IPS-NIHi7 (cell line): Measurements from ENCODE around the gene ERN2.
A peak's percentile ranks its signal among the peaks of the same experiment; 100 is the strongest.

Source experiments
- DNase-seq: peaks from one replicate; pipeline ENCODE4 v3.0.0; 2012; ENCODE audit warnings: mixed read lengths; ENCODE audit errors: extremely low spot score

The ERN2 gene

DNA sequence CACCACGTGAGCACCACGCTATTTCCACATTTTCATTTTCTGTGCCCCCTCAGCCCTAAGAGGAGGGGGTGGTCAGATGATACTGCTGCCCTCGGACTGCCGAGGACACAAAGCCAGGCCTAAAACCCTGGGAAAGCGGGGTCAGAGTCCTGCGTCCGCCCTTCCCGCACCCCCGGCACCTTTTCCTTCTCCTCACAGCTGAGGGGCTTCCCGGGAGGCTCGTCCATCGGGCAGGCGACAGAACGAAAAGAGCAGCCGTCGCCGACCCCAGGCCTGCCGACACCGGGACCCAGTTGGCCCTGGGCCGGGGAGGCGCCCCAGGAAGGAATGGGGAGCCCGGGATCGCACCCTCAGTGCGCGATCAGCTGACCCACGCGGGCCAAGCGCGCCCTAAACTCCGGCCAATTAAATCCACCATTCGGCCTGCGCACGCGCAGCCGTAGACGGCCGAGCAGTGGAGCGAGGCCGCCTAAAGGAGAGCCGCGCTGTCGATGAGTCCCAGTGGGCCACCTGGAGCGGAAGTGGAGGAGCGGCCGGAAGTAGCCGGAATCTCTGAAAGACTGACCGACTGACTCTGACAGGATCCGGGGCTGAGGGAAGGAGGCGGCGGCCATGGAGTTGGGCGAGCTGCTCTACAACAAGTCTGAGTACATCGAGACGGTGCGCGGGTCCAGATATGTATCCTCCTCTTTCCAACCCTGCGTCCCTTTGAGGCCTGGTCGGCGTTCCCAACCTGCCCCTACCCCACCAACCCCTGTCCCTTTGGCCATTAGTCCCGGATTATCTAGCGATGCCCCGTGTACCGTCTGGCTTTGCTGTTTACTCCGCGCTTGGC lies 71.9 kb downstream of the ERN2 start, which contains the start of the genes DCTN5 and PALB2:
DCTN5 (plus strand) TSS at position 536 of the 835 bp plus-strand sequence; CDS start at position 613, 77 bp downstream.
PALB2 (minus strand) TSS at position 380 of the 835 bp plus-strand sequence; CDS start at position 227, 153 bp downstream.
- peak; percentile 98 for DNase-seq

DNA sequence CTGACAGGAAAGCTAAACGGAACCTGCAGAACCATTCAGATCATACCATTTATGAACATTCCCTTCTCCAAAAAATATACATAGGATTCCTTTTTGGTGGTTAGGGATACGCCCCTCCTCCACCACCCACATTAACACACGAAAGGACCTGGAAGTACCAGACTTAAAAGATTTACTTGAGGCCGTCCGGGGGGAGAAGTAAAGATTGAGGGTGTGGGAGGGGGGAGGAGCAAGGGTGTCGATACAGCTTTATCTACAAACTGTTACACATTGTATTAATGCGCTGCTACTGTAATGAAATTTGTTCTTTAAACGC lies 72.4 kb downstream of the ERN2 start:
- DNase-seq, result peak; percentile 37
